ENCODE results near the gene FBXL20. TPM values are rescaled to one million over a fixed set of nuclear protein-coding genes. Genes with fewer than 3 reads are reported as not detected.

Gene FBXL20
- total and polyA plus RNA-seq, 2 donors (not counting 3 experiments of a cell fraction or from before 2014, with no cell fraction given) = 4.6 to 18.0 TPM

DNA sequence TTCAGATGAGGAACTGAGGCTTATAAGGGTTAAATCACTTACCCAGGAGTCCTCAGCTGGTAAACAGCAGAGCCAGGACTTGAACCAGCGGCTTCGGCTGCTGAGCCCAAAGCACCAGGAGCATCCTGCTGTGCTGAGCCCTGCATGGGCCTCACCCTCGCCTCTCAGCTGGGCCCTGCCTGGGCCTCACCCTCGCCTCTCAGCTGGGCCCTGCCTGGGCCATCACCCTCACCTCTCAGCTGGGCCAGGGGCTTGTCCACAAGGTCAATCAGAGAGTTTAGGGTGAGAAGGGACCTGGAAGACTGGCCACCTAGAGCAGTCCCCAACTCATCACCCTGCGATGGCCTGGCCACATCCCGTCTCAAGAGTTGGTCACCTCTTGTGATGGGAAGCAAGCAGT lies 179.9 kb downstream of the FBXL20 start:
- intact Hi-C loops (cut with micrococcal nuclease) = no loop called here
- no peak overlapping the region for H3K4me2 ChIP-seq (ENCODE audit: insufficient read depth, low read length)
- no TSS peak for BruUV-seq (replicated peaks)
- DNase-seq (ENCODE audit: low read depth, low spot score) (no peak), FAIRE-seq (no peak)
- CTCF ChIA-PET = interaction anchor here (1.4 to 3.8 kb wide), 3 partner anchors 11 to 23 kb away, joined by 4 to 18 read pairs (median 15); no protein-coding TSS in a partner anchor
- POLR2A ChIA-PET = no interaction called here
- dilution Hi-C loops (cut with MboI; ENCODE audit: extremely low pct_ligation_motif_present, low sequenced_read_pairs) = no loop called here
- TF ChIP-seq FOS (IDR thresholded peaks at IDR 0.05; ENCODE audit: borderline replicate concordance, insufficient read depth, low read length) (no peak), GATA2 (IDR thresholded peaks at IDR 0.05; ENCODE audit: insufficient read depth, insufficient read length, low read depth, low read length) (no peak), POLR2A (IDR thresholded peaks at IDR 0.05; ENCODE audit: low read depth, low read length) (no peak), MYC (IDR thresholded peaks at IDR 0.05; ENCODE audit: low read depth, low read length) (no peak), JUN (IDR thresholded peaks at IDR 0.05; ENCODE audit: borderline replicate concordance, insufficient read depth, insufficient read length, low read depth) (no peak), POLR2AphosphoS5 (IDR thresholded peaks at IDR 0.05; ENCODE audit: insufficient read depth, low read depth, low read length) (no peak), EZH2 (IDR thresholded peaks at IDR 0.05; ENCODE audit: borderline replicate concordance, low read depth, low read length, severe bottlenecking) (no peak)
- TF ChIP-seq, protein P1, sequence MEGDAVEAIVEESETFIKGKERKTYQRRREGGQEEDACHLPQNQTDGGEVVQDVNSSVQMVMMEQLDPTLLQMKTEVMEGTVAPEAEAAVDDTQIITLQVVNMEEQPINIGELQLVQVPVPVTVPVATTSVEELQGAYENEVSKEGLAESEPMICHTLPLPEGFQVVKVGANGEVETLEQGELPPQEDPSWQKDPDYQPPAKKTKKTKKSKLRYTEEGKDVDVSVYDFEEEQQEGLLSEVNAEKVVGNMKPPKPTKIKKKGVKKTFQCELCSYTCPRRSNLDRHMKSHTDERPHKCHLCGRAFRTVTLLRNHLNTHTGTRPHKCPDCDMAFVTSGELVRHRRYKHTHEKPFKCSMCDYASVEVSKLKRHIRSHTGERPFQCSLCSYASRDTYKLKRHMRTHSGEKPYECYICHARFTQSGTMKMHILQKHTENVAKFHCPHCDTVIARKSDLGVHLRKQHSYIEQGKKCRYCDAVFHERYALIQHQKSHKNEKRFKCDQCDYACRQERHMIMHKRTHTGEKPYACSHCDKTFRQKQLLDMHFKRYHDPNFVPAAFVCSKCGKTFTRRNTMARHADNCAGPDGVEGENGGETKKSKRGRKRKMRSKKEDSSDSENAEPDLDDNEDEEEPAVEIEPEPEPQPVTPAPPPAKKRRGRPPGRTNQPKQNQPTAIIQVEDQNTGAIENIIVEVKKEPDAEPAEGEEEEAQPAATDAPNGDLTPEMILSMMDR (IDR thresholded peaks at IDR 0.05; ENCODE audit: extremely low read depth in 1 of 2, insufficient read depth in 1 of 2, low read depth in 1 of 2, low read length in 2 of 2) = no peak
- TF ChIP-seq, protein P2, sequence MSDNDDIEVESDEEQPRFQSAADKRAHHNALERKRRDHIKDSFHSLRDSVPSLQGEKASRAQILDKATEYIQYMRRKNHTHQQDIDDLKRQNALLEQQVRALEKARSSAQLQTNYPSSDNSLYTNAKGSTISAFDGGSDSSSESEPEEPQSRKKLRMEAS (IDR thresholded peaks at IDR 0.05; ENCODE audit: insufficient read depth, insufficient read length) = no peak
- H3K27ac ChIP-seq (ENCODE audit: insufficient read depth, low read depth, low read length) = no peak overlapping the region
- no peak overlapping the region for H3K9ac ChIP-seq (replicated peaks; ENCODE audit: extremely low read depth, insufficient read depth, low read length)
- H3K4me3 ChIP-seq (replicated peaks in 1 of 3; ENCODE audit: insufficient read depth in 1 of 3, low read depth in 1 of 3, low read length in 3 of 3) = no peak overlapping the region
- no peaks in the 10 kb centered on the region for H4K20me1 ChIP-seq (replicated peaks; ENCODE audit: control insufficient read depth, extremely low read depth, insufficient read depth, low read length)
- peaks cover 40 to 44% of the 10 kb centered on the region in 2 experiments for H3K27me3 ChIP-seq (ENCODE audit: control insufficient read depth in 2 of 2, insufficient read depth in 2 of 2, low read length in 2 of 2)
- H3K79me2 ChIP-seq (ENCODE audit: control insufficient read depth, insufficient read depth, low read length) = no peaks in the 10 kb centered on the region
- no peaks in the 10 kb centered on the region for H3K36me3 ChIP-seq (ENCODE audit: control insufficient read depth in 2 of 2, extremely low read depth in 1 of 2, insufficient read depth in 2 of 2, low read length in 2 of 2)
- H3K9me3 ChIP-seq (replicated peaks; ENCODE audit: control insufficient read depth, insufficient read depth, low read length) = no peaks in the 10 kb centered on the region
- H3K9me1 ChIP-seq (replicated peaks; ENCODE audit: control insufficient read depth, extremely low read depth, insufficient read depth, low read length) = no peaks in the 10 kb centered on the region
- no peak overlapping the region for H2AFZ ChIP-seq (ENCODE audit: low read depth, low read length)
- H3K4me1 ChIP-seq (ENCODE audit: control insufficient read depth, extremely low read depth, insufficient read depth, low read length) = peaks cover 9% of the 10 kb centered on the region

All from endothelial cell of umbilical vein (primary cell).